ENCODE results near the gene KRTAP10-1.

The KRTAP10-1 gene

DNA sequence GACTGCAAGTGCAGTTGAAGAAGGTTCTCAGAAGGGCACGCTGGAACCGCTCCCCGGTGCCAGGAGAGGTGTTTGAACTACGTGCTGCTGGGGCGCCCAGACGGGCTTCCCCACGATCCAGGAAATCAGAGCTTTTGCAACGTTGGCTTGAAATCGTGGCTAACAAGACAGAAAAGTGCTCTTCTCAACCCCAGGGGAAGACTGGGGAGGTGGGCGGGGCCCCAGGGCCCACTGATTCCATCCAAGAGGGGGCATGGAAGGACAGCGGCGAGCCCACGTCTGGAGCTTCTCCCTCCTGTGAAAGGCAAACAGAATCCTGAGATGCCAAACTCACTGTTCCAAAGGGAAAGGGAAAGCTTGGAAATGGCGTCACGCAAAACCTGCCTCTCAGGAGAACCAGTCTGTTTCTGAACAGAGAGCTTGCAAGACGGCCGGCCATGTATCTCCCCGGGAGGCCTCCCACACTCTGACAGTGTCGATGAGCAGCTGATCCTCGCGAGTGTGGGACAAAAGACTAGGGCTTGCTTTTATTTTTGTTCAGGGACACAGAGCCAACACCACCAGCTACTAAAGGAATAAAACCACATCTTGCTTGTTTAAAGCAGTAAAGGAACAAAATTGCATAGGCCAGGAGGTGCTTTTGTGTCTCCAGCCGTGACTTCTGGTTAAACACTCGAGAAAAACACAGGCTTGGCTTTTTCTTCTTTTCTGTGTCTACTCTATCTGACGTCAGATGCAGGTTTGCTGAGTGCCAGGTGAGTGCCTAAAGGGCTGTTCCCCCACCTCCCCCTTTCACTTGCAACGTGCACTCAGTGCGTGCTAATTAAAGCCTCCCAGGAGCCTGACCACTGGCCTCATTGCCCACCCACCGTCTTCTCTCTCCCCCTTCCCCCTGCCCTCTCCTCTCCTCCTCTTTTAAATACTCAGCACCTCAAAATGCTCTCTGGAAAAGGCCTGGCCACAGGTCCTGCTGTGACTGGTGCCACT is 43.1 kb downstream of the KRTAP10-1 start:
- Mint-ChIP-seq H3K27ac (peak overlapping the region; percentile 66), H3K9me3 (peaks cover 28% of the 10 kb centered on the region), H3K36me3 (ENCODE audit: low read depth) (peaks cover 26% of the 10 kb centered on the region), H3K4me3 (no peak overlapping the region), H3K4me1 (peaks cover 37% of the 10 kb centered on the region), H3K27me3 (ENCODE audit: low read depth, poor library complexity) (peaks cover 8% of the 10 kb centered on the region)
- TF ChIP-seq CTCF (IDR thresholded peaks at IDR 0.05) = no peak
- DNase-seq = no peak

DNA sequence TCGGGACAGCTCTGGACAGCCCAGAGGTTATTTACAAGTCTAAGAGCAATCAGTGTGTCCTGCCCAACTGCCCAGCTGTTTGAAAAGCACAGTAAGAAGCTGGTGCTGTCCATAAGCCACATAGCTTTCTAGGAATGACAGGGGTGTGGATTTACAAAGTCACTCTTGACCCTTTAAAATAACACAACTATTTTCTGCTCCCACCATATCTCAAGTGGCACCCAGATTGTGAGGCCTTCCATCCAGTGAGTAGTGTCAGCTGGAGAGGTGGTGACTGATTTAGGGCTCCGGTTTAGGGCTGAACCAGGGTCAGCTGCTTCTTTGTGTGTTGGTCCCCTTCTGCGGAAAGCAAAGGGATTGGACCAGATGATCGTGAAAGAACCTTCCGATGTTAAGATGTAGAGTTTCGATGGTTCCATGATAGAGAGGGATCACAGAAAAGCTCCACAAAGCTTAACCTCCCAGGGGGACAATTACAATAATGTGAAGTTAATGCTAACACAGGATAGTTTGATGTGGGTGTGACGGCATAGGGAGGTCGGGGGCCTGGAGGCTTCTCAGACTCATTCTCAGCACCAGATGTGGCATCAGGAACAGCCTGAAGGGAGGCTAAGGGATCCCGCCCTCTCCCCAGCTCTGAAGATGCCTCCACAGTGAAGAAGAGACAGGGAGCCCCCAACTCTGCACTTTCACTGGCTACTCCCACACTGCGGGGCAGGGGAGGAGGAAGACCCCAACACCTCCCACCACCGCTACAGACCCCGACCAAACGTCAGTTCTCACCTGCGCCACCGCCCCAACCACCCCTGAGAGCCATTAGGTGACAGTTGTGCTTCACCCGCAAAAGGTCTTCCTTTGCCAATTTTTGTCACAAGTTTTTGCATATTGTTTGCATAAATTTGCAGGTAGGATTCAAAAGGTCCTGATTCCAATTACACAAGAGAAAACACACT is 44.1 kb downstream of the KRTAP10-1 start:
- peaks cover 35% of the 10 kb centered on the region for H3K9me3 Mint-ChIP-seq
- no peak for TF ChIP-seq CTCF (IDR thresholded peaks at IDR 0.05)
- H3K27ac Mint-ChIP-seq = peak overlapping the region; percentile 66
- peaks cover 37% of the 10 kb centered on the region for H3K4me1 Mint-ChIP-seq
- peaks cover 33% of the 10 kb centered on the region for H3K36me3 Mint-ChIP-seq (ENCODE audit: low read depth)
- no peak for DNase-seq
- no peak overlapping the region for H3K4me3 Mint-ChIP-seq
- H3K27me3 Mint-ChIP-seq (ENCODE audit: low read depth, poor library complexity) = peaks cover 8% of the 10 kb centered on the region

DNA sequence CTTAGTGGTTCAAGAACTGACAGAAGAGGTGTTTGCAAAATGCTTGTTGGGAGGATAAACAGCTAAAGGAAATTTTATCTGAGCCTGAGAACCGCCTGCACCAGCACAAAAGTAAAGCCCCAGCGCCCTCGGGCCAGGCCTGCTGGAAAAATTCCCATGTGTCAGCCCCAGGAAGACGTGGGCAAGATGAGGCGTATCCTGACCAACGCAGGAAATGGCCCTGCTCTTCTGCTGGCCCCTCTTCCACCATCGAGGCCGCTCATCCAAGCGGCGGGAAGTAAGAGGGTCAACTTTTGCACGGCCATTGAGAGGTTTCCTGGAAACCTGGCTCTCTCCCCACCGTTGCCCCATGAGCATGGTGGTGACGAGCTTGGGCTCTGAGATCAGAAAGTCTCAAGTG is 45.0 kb downstream of the KRTAP10-1 start:
- peaks cover 8% of the 10 kb centered on the region for H3K27me3 Mint-ChIP-seq (ENCODE audit: low read depth, poor library complexity)
- H3K4me1 Mint-ChIP-seq = peaks cover 37% of the 10 kb centered on the region
- peaks cover 39% of the 10 kb centered on the region for H3K36me3 Mint-ChIP-seq (ENCODE audit: low read depth)
- TF ChIP-seq CTCF (IDR thresholded peaks at IDR 0.05) = no peak
- H3K4me3 Mint-ChIP-seq = no peak overlapping the region
- DNase-seq = no peak
- H3K27ac Mint-ChIP-seq = no peak overlapping the region
- peaks cover 40% of the 10 kb centered on the region for H3K9me3 Mint-ChIP-seq

DNA sequence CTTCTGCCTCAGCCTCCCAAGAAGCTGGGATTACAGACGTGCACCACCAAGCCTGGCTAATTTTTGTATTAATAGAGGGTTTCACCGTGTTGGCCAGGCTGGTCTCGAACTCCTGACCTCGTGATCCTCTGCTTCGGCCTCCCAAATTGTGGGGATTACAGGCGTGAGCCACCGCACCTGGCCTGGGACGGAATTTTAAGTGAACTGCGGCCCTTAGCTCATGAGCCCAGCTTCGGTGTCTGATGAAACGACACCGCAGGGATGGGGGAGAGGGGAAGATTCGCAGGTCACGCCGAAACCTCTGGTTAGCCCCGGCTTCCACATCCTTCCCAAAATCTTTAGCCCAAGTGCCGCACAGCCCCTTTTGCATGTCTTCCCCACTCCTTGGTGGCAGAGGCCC is 45.6 kb downstream of the KRTAP10-1 start:
- Mint-ChIP-seq H3K9me3 (peaks cover 42% of the 10 kb centered on the region), H3K36me3 (ENCODE audit: low read depth) (peaks cover 41% of the 10 kb centered on the region), H3K27ac (no peak overlapping the region), H3K4me3 (no peak overlapping the region), H3K4me1 (peaks cover 37% of the 10 kb centered on the region), H3K27me3 (ENCODE audit: low read depth, poor library complexity) (peaks cover 8% of the 10 kb centered on the region)
- no peak for DNase-seq
- TF ChIP-seq CTCF (IDR thresholded peaks at IDR 0.05) = no peak

DNA sequence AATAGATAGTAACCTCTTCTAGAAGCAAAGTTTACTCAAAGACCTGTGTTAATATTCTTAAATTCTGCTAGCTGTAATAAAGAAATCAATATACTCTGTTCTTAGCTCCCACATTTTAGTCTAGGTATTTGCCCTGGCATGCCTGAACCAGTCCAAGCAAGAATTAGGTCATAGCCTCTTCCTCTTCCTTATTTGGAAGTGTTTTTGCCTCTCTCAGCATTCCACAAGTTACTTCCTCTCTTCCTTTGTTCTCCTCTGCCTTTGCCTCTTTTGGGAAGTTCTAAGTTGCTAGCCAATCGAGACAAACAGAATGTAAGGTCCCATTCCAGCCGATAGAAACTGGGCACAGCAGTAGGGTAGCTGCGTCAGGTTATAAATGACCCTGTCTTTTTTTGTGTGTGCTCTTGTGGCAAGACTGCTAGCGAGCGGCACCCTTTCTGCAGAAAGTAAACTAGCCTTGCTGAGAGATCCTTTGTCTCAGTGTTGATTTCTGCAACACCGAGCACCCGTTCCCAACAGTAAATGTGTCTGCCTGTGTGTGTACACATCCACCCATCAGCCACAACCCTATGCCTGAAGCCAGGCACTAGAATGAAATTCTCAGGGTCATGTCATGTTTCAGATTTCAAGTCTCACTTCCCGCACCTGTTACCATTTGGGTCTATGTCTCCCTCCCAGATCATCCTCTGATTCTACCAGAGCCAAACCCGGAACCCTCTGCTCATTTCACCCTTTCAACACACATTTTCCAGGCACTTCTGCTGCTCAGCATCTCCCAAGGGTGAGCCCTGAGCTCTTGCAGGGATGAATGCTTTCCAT is 47.2 kb downstream of the KRTAP10-1 start:
- Mint-ChIP-seq H3K4me1 (peaks cover 26% of the 10 kb centered on the region), H3K27me3 (ENCODE audit: low read depth, poor library complexity) (peaks cover 8% of the 10 kb centered on the region), H3K27ac (no peak overlapping the region), H3K4me3 (no peak overlapping the region), H3K9me3 (peaks cover 48% of the 10 kb centered on the region), H3K36me3 (ENCODE audit: low read depth) (peaks cover 41% of the 10 kb centered on the region)
- DNase-seq = no peak
- TF ChIP-seq CTCF (IDR thresholded peaks at IDR 0.05) = no peak
